ENCODE measurements around the gene PIEZO1.

GRCh38 chr16:88818575-88818874, 33.5 kb upstream of the PIEZO1 start:
- TF ChIP-seq REST (IDR thresholded peaks at IDR 0.05; ENCODE audit: unreplicated experiment): no peak
- TF ChIP-seq CTCF (conservative IDR thresholded peaks at IDR 0.05; ENCODE audit: low read depth in 2 of 2): no peak
- TF ChIP-seq POLR2AphosphoS5 (IDR thresholded peaks at IDR 0.05; ENCODE audit: low read depth): no peak
- TF ChIP-seq EZH2 (IDR thresholded peaks at IDR 0.05; ENCODE audit: low read depth, unreplicated experiment): no peak
- TF ChIP-seq EZH2phosphoT487 (IDR thresholded peaks at IDR 0.05; ENCODE audit: unreplicated experiment): no peak
- TF ChIP-seq ZNF462 (CRISPR knock-in tag; IDR thresholded peaks at IDR 0.05): no peak
- no peak for TF ChIP-seq ZNF331 (CRISPR knock-in tag; IDR thresholded peaks at IDR 0.05; ENCODE audit: low read depth)
- no peak for TF ChIP-seq NANOG (IDR thresholded peaks at IDR 0.05; ENCODE audit: borderline replicate concordance)
- TF ChIP-seq CREB1 (CRISPR knock-in tag; IDR thresholded peaks at IDR 0.05; ENCODE audit: low read depth): no peak
- TF ChIP-seq JUNB (IDR thresholded peaks at IDR 0.05; ENCODE audit: unreplicated experiment): no peak
- TF ChIP-seq ETS1 (IDR thresholded peaks at IDR 0.05): no peak
- no peak for TF ChIP-seq STAT1 (IDR thresholded peaks at IDR 0.05; ENCODE audit: unreplicated experiment)
- TF ChIP-seq ZNF114 (CRISPR knock-in tag; IDR thresholded peaks at IDR 0.05): no peak

Data from GM23338 (cell line).